MV-4-11 (cell line): ENCODE data around the gene SRF.

Source experiments
- DNase-seq: peaks from one replicate; lab custom pipeline; 2025; lab: John Stamatoyannopoulos, UW

Gene SRF

DNA sequence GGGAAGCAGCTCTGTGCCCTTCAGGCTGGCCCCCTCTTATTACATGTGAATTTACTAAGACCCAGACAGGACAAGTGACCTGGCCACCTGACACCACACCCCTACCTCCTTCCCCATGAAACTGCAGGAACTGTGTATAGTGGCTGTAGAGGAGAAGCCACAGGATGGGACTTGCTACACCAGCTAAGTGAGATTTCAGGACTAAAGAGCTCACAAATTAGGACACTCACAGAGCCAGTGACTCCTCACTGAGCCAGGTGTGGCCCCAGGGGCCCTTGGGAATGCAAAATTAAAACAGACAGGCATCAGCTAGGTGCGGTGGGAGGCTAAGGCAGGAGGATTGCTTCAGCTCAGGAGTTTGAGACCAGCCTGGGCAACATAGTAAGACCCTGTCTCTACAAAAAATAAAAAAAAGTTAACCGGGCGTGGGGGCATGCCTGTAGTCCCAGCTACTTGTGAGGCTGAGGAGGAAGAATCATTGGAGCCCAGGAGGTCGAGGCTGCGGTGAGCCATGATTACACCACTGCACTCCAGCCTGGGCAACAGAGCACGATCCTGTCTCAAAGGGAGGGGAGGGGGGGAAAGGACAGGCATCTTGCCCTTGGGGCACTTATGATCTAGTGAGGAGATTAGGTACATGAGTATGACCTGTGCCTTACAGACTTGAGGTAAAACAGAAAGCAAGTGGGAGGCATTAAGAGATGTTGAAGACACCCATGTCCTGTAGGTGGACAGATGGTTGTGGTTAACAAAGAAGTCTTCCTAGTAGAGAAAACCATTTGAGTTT is 23.2 kb upstream of the SRF start:
- no peak for DNase-seq

DNA sequence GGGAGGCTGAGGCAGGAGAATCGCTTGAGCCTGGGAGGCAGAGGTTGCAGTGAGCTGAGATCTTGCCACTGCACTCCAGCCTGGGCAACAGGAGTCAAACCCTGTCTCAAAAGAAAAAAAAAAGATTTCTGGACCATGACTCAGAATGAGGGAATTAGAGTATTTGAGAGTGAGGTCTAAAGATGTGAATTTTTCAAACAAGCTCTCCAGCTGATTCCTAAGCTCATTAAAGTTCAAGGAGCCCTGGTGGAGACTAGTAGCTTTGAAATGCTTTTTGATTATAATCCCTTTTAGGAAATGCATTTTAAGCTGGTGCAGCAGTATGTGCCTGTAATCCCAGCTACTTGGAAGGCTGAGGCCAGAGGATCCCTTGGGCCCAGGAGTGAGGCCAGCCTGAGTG is 21.8 kb upstream of the SRF start:
- no peak for DNase-seq

DNA sequence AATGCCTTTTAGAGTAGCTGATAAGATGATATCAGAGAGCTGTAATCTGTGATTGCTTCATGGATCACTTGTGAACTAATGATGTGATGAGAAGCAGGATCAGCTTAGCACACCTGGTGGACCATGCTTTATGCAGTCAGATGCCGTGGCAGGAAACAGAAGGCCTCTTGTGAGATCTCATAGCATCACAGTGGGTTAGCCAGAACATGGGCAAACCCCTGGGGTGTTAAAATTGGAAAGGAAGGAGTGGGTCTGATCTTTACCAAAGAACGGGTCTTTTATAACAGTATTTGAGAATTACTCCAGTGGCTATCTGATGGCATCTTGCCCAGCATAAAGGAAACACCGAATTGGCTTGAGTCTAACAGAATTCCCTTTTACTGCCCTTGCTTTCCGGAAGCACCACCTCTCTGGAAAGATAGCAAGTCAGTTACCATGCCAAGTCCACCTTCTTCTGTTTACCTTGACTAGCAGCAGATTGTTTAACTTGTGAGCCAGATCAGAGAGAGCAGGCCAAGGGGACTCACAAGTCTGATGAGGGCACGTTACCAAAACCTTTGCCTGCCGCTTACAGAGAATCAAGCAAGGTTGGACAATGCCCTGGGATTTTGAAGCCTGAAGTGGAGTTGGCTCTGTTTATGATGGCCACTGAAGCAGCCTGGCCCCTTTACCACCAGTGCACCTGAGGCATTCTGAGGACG is 20.9 kb upstream of the SRF start:
- DNase-seq = no peak

DNA sequence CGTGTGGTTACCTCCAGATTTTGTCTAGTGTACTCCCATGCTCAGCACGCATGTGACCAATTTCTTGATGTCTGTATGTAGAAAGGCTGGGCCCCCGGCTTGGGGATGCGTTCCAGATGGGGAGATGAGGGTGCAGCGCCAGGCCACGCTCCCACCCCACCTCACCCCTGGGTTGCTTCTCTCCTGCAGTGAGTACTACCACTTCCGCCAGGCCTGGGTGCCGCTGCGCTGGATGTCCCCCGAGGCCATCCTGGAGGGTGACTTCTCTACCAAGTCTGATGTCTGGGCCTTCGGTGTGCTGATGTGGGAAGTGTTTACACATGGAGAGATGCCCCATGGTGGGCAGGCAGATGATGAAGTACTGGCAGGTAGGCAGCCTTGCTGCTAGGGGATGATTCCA is 11.5 kb upstream of the SRF start:
- DNase-seq = no peak

DNA sequence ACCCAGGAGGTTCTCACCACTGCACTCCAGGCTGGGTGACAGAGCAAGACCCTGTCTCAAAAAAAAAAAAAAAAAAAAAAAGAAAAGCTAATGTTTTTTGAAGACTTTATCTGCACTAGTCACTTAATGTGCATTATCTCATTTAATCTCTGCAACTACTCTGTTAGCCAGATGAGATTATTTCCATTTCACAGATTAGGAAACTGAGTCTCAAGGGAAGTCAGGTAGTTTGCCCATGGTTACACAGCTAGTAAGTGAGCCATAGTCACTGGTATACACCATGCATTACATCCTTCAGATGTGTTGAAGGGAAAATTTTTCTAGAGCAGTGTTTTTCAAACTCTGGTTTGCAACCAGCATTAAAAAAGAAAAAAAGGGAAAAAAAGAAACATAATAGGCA is 7.2 kb upstream of the SRF start:
- no peak for DNase-seq

DNA sequence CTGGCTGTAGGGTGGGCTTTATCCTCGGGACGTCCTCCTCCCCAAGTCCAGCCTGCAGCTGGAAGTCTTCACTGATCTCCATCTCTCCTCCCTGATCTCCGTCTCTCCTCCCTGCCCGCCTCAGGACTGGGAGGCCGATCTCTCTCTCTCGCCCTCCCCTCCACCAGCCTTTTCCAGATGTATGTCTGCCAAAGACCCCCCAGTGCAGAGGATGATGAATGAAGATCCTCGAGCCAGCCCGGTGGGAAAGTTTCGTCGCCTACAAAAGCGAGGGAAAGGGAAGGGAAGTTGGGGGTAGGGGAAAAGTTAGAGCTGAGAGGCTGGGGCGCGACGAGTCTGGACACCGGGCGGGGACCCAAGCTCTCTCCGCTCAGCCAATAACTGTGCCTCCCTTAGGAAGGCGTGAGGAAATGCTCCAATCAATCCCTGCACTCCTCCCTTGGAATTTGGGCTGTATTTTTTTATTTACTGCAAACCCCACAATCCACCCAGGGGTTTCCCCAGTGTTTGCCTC is 595 bp upstream of the SRF start:
- DNase-seq = no peak

DNA sequence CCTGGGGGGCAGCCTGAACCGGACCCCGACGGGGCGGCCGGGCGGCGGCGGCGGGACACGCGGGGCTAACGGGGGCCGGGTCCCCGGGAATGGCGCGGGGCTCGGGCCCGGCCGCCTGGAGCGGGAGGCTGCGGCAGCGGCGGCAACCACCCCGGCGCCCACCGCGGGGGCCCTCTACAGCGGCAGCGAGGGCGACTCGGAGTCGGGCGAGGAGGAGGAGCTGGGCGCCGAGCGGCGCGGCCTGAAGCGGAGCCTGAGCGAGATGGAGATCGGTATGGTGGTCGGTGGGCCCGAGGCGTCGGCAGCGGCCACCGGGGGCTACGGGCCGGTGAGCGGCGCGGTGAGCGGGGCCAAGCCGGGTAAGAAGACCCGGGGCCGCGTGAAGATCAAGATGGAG is 636 bp downstream of the SRF start:
- DNase-seq = no peak

DNA sequence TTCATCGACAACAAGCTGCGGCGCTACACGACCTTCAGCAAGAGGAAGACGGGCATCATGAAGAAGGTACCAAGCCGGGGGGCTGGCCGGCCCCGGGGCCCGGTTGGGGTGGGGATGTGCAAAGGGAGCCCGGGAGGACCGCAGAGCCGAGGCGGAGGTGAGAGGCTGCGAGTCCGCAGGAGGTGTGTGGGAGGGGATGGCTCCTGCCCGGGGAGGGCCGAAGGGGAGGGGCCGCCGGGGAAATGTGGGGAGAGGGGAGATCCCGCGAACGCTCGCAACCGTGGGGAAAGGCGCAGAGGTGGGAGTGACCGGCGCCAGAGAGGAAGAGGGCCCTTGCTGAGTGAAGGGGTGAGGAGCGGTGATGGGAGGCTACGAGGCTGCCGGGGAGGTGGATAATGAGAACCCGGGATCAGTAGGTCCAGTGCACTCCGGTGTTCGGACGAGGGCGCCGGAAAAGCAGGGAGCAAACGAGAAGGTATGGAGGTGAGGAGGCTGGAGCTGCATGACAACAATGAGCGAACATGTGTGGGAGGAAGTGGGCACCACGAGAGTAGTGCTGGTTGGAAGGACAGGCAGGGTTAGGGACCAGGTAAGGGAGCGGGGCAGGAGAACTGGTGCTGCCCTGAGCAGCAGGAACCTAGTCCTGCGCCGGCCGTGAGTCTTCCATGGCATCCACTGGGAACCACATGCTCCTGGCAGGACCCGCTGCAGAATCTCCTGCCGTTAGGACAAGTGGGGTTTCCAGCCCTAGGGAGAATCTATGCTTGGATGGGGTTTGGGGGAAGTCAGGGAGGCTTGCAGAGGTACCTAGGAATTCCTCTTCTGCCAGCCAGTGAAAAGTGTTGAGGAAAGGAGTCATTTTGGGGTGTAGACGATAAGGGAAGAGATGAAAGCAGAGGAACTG is 1.3 kb downstream of the SRF start:
- DNase-seq = no peak

DNA sequence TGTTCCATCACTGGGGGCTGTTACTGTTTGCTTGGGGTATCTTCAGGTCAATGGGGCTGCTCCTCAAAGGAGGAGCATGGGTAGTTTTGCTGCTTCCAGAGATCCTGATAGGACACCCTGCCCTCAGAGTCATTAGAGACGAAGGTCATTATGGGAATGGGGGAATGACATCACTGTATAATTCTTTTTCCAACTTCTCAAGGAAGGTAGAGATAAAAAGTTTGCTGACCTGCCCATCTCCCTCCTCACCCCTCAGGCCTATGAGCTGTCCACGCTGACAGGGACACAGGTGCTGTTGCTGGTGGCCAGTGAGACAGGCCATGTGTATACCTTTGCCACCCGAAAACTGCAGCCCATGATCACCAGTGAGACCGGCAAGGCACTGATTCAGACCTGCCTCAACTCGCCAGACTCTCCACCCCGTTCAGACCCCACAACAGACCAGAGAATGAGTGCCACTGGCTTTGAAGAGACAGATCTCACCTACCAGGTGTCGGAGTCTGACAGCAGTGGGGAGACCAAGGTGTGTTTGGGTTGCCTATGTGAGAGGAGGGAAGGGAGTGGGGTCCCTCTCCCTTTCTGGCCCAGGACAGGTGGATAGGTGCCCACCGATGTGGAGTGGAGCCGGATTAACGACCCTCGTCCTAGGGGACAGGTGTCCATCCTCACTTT is 2.7 kb downstream of the SRF start:
- no peak for DNase-seq

DNA sequence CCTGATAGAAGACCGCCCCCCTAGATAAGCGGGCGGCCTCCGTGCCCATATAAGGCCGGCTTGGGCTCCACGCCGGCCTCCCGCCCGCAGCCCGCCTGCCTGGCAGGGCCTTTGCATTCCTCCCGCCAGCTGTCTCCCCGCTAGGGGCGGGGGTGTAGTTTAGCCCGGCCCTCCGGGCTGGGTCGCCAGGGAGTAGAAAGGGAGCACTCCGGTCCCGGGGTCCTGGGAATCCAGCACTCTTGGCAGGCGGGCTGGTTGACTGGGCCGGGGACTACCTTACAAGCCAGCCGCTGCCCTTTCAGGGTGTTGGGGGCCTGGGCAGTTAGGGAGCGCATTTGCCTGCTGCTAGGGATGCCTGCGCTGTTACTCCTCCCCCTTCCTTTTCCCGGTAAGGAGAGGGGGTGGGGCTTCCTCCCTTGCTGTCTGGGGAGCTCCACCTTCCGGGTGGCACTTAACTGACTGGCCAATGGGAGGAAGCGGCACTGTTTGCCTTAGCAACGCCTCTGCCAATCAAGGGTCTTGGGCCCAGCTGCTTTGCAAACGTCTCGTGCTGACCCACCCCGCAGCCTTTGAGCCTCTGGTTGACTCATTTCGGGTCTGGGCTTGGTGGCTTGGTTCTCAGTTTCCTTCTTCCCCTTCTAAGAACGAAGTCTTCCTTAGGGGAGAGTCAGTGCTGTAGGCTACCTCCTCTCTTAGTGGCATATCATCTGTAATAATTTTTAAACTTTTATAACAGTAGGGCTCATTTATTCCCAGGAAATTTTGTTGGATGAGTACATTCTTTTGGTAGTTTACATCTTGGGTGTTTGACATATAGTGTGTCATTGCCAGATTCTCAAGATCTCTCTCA is 3.4 kb downstream of the SRF start:
- peak; percentile 100 for DNase-seq

DNA sequence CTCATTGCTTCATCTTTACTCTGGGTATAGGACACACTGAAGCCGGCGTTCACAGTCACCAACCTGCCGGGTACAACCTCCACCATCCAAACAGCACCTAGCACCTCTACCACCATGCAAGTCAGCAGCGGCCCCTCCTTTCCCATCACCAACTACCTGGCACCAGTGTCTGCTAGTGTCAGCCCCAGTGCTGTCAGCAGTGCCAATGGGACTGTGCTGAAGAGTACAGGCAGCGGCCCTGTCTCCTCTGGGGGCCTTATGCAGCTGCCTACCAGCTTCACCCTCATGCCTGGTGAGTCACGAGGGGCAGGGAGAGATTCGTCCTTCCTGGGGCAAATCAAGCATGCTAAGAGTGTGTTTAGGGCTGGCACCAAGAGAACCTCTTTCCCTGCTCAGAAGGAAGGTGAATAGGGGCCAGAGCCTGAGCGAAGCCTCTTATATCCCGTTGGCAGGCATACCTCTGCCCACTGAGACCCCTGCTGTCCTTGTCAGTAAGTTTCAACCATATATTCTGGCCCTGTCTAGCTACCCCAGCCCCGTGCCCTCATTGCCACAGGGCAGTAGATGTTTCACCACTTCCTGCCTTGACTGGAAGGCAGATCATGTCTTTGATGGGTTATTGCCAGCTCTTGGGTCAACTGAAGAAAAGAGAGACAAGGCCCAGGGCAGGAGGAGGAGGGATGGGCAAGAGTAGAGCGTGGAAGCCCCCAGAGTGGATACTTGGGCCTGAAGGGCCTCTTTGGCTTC is 4.8 kb downstream of the SRF start:
- DNase-seq = no peak

DNA sequence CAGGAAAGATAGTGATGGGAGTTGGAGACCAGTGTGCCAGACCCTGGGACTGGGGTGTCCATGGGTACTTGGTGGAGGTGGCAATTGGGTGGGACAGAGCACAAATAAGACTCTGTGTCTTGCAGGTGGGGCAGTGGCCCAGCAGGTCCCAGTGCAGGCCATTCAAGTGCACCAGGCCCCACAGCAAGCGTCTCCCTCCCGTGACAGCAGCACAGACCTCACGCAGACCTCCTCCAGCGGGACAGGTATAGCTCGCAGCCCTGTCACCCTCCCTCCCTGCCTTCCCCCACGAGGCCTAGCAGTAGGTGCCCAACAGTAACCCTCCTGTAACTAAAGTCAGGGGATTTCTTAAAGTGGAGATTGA is 5.3 kb downstream of the SRF start:
- DNase-seq = no peak

DNA sequence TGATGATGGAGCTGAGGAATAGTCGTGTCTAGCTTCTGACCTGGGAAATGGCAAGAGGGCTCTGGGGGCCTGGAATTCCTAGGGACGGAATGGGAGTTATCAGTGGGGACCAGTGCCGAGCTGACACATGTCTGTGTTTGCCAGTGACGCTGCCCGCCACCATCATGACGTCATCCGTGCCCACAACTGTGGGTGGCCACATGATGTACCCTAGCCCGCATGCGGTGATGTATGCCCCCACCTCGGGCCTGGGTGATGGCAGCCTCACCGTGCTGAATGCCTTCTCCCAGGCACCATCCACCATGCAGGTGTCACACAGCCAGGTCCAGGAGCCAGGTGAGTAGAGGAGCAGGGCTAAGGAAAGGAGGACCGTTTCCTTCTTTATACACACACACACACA is 7.1 kb downstream of the SRF start:
- no peak for DNase-seq

DNA sequence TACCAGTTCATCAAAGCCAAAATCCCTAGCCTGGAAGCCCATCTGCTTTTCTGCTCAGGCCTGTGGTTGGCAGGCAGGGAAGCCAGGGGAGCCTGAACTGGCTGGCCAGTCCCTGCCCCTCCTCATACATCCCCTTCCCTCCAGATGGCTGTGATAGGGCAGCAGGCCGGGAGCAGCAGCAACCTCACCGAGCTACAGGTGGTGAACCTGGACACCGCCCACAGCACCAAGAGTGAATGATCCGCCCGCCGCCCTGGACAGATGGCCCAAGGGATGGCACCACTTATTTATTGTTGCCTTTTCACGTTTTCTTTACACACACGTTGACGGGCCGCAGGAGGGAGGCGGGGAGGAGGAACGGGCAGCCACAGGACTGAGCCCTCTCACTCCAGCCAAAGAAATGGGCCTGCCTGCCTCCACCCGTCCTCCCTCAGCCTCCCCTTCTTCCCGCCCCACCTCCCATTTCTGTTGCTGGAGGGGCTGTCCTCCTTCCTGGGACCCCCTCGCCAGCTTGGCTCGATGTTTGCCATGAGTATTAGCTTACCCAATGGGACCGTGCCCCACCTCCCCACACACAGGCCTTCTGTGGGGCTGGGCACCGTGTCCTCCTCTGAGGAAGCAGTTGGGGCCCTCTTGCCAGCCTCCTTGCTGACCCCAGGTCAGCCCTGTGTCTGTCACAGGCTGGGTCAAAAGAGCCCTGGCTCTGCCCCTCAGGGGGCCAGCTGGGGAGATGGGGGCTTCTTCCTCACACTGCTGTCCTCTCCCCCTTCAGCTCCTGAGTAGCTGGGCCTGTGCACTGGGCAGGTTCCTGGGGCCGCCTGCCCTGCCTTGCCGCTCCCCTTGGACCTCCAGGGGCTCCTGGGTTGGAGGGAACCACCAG is 8.1 kb downstream of the SRF start:
- no peak for DNase-seq

DNA sequence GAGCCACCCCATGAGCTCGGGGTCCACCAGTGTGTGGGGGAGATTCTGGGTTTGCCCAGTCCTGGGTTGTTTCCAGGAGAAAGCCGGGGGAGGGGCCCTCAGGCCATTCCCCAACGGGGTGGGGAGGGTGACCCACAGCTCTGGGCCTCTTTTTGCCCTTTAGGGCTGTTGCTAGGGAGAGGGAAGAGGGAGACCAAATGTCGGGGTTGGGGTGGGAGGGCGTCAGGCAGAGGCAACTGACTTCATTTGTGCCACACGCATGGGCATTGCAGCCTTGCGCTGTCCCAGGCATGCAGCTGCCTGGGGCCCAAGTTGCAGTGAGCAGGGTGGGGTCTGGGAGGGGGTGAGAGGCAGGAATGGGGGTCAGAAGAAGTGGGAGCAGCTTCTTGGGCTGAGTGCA is 9.0 kb downstream of the SRF start:
- DNase-seq = no peak

DNA sequence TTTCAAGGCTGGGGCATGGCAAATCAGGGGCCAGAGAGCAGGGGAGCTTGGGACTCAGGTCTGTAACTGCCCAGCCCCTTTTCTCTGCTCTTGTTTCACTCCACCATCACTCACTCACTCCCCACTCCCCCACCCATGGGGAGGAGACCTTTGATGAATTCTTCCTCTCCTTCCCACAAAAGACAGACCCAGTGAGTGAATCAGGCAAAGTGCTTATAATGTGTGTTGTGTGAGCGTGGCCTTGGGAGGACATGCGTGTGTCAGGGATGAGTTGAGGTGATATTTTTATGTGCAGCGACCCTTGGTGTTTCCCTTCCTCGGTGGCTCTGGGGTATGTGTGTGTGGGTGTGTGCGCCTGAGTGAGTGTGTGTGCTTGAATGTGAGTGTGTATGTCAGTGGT is 9.9 kb downstream of the SRF start:
- no peak for DNase-seq

DNA sequence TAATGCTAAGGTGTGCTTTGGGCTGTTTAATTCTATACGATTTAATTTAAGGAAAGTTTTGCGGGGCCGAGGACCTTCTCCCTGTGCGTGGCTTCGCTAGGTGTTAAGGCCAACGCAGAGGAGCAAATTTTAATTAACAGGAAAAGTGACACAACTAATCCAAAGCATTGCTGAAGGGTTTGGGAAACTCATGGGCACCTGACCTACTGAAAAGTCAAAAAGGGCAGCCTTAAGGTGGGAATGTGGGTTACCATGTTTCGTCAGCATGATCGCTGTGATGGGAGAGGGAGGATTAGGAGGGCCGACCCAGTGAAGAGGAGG is 10.5 kb downstream of the SRF start:
- DNase-seq = no peak

DNA sequence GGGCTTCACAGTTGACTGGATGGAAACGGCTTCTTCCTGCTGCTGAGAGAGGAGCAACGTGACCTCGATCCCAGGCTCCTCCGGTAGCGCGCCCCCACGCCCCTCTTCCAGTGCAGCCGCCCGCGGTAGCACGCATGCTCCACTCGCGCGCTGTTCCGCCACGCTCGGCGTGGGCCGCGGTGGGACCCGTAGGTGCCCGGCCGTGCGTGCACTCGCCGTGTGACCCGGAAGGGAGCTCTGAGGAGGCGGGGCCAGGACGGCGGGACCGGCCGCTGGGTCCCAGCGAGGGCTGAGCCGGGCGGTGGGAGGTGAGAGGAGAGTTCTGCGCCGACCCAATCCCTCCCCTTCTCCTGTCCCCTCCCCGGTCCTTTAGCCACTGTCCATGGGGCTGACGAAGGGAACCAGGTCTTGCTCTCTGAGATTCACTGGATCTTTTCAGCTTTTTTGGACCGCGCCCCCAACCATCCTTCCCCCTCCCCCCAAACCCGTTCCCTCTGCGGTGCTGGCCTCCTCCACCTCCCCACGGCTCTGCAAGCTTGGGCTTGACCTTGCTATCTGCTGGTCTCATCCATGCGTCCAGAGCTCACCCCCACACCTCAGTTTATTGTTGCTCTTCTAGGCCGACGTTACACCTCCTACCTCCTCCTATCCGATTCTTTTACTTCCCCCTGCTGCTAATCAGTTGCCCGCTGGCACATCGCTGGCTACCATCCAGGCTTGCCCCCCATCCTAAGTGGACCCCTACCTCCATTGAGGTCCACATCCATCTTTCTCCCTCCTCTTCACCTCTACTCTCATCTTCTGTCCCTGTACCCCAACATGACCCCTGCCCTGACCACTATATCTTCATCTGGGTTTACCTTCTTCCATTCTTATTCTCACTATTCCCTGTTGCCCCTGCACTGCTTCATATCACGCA is 11.1 kb downstream of the SRF start, which contains the start of gene CUL9:
Gene CUL9 (plus strand): TSS at position 255 of the 919 bp plus-strand sequence. CDS start 2,115 bp downstream, outside the sequence.
- peak; percentile 73 for DNase-seq
